Glomerular visceral epithelial cell (primary cell): Measurements from ENCODE around the gene SLC1A7.
"Not testable (repeated sequence)": the region's sequence is repeated elsewhere in the genome, so short reads cannot be mapped to it uniquely, and the experiment has no call there.

Experiments
- DNase-seq: peaks from one replicate; pipeline ENCODE4 v3.0.0-alpha.2; 2016; ENCODE audit errors: extremely low spot score

Gene SLC1A7

DNA sequence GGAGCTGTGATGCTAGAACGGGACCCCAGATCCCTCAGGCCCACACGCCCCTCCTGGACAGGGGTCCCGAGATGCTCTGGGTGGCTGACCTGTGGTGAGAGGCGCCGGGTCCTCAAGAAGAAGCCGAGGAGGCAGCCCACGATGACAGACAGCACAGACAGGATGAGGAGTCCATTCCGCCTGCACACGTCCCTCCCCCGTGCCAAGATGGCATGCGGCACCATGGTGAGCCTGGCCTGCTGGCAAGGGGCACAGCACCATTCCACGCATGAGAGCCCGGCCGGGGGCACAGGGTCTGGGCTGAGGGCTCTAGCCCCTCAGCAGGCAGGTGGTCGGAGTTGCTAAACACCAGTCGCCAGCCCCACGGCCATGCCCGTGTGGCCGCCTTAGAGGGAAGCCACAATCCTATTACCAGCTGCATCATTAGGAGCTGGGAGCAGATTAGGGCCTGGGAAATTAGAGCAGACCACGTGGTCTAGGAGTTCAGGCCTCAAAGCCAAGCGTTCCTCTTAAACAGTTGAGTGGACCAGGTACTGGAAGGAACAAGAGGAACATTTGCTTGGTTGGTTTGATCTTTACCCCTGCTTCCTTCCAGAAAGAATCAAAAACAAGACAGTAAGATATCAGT, at the start of gene SLC1A7:
Gene SLC1A7 (minus strand): TSS at position 413 of the 628 bp plus-strand sequence. CDS start 189 bp downstream, at position 224.
- DNase-seq: no peak

DNA sequence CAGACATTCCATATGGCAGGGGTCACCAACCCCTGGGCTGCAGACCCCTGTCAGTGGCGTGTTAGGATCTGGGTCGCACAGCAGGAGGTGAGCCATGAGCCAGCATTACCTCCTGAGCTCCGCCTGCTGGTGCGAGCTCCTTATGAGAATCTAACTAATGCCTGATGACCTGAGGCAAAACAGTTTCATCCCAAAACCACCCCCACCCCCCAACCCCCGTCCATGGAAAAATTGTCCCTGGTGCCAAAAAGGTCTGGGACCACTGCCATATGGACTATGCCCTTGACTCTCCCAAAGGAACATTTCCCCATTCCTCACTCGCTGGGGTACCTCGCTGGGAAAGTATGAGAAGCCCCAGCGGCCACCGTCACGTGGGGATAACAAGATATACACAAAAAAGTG, 47.8 kb upstream of the SLC1A7 start:
- no peak for DNase-seq

DNA sequence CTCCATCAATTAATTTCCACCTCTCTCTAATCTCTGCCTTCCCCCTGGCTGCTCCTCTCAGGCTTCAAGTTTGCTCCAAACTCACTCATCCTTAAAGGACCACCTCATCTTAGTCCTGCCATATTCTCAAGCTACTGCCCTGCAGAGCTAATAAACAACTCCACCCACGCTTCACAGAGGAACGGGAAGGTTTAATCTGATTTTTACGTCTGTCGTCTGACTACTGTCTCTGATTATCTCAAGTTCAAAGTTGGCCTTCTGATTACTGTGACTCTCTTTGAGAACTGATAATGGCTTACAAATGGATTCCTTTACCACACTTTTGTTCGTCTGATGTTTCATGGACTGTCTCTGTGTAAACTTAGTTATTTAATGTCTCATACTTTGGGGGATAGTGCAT, 46.6 kb upstream of the SLC1A7 start:
- no peak for DNase-seq

DNA sequence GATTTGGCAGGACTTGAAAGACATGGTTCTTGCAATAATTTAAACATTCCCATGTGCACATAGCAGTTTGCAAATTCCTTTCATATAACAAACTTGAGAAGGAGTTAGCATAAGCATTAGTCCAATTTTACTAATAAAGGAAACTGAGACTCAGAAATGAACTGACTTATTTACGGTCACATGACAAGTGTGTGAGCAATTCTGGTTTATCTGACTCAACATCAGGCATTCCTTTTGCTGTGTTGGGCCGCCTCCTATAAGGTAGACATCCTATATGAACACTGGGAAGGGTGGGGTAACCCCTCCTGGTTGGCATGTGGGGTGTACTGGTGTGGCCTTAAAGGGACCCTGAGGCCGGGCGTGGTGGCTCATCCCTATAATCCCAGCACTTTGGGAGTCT, 45.7 kb upstream of the SLC1A7 start:
- no peak for DNase-seq

DNA sequence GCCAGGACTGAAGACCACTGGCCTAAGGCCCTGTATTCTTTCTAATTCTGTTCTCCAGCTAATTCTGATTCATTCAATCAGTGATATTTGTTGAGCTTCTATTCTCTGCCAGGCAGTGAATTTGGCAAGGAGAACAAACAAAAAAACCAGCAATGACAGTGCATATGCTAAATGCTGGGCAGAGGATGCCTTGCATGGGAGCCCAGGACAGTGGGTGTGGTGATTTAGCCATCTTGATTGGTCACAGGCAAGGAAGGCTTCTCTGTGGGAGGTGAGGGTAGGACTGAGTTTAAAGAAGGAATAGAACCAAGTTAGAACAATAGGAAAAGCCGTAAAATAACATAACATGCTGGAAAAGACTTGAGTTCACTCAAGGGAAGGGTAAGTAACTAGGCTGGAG, 45.0 kb upstream of the SLC1A7 start:
- DNase-seq: no peak

DNA sequence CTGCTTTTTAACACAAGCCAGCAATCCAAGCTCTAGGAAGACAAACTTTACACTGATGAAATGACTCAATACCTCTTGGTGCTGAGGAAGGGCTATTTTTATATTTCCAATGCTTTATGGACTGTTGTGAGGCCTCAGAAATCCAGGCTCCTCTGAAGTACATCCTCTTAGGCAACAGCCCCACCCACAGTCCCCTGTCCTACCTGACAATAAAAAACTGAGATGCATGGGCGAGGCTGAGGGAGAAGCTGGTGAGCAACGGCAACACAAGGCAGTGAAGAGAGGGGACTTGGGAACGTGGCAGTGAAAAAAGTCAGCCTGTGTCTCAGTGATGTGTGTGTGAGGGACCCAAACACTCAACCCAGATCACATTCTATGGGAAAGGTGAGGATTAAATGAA, 44.1 kb upstream of the SLC1A7 start:
- DNase-seq: no peak

DNA sequence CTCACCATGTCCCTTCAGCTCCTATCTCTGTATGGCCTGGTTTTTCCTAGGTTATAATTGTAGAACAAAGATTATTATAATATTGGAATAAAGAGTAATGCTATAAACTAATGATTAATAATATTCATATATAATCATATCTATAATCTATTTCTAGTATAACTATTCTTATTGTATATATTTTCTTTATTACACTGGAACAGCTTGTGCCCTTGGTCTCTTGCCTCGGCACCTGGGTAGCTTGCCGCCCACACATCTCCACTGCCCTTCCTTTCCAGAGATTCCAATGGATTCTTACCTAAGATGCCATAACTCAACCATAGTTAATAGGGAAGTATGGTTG, 43.5 kb upstream of the SLC1A7 start:
- not testable (repeated sequence) for DNase-seq

DNA sequence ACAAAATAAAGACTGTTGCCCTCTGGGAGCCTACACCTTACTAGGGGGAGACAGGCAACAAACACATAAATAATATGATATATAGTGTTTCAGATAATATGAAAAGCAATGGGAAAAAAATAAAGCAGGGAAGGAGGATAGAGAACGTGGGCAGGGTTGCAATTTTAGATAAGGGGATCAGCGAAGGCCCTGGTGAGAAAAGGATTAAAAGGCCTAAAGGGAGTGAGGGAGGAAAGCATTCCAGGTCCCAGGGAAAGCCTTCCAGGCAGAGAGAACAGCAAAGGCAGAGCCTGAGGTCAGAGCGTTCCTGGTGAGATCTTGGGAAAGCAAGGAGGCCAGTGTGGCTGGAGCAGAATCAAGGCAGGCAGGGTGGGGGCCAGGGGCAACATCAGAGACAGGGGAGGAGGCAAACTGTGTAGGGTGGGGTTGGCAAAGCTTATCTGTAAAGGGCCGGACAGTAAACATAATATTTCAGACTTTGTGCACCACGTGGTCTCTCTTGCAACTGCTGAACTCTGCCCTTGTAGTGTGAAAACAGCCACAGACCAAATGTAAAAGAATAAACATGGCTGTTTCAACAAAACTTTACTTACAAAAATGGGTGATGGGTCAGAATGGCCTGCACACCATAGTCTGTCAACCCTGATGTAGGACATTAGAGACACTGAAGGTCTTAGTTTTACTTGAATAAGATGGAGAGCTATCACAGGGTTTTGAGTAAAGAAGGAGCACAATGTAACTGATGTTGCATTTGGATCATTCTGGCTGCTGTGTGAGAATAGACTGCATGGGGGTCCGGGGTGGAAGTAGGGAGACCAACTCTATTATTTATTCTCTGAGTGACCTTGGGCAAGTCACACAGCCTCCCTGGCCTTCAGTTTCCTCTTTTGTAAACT, 40.9 kb upstream of the SLC1A7 start:
- no peak for DNase-seq

DNA sequence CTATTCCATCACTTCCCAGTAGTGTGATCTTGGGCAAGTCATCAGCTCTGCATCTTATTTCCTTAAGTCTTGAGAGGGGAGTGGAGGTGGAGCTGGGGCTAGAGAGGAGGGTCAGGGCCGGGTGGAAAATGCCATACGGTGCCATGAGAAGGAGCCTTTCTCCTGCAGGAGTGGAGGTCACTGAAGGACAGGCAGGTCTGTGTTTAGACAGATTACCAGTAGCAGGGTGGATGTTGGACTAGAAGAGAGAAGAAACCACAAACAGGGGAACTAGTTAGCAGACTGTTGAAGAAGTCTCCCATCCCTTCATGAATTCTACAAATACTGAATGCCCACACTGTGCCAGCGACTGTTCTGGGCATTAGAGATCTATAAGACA, 40.3 kb upstream of the SLC1A7 start:
- DNase-seq: no peak

DNA sequence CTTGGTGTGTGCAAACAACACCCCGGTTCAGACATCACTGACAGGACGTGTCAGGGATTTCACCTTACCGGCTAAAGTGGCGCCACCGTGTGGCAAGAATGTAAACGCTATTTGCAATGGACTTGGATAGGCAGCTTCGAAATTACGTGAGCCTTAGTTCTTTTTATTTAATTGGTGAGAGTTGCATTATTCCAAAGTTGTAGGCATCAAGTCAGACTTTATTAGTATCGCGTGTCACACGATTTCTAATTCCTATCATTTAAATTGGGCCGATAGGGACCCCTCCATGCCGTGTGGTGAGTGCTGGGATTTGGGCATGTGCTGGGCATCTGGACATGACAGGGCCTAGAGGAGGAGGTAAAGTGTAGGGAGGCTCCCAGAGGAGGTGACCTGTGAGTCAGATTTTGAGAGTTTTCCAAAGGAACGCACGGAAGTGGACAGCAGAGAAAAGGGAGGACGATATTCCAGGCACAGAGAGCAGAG, 39.7 kb upstream of the SLC1A7 start:
- peak; percentile 79 for DNase-seq

DNA sequence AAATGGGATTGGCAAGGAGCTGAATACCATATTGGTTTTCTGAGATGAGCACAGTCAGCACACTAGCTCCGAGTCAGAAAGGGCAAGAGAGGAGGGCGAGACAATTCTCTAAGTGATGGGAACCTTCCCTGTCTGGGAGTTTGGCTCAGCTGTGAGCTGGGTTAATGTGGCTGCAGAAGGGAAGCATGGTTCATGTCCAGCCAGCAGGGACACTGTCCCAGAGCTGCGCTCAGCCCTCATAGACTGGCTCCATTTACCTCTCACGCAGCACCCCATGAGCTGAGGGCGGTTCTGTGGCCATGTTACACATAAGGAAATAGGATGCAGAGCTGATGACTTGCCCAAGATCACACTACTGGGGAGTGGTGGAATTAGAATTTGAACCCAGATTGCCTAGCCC, 38.5 kb upstream of the SLC1A7 start:
- no peak for DNase-seq

DNA sequence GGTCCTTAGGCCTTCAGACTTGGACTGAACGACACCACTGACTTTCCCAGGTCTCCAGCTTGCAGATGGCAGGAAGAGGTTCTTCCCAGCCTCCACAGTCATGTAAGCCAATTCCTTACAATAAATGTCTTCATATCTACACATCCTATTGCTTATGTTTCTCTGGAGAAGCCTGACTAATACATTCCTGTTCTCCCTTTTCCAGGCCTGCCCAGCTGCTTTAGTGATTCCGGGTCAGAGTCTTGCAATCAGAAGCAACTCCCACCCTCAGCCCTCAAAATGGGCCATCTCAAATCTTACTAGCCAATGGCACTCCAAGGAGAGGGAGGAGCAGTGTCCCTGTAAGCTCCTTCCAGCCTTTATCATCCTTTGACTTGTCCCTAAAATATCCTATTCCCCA, 37.8 kb upstream of the SLC1A7 start:
- no peak for DNase-seq

DNA sequence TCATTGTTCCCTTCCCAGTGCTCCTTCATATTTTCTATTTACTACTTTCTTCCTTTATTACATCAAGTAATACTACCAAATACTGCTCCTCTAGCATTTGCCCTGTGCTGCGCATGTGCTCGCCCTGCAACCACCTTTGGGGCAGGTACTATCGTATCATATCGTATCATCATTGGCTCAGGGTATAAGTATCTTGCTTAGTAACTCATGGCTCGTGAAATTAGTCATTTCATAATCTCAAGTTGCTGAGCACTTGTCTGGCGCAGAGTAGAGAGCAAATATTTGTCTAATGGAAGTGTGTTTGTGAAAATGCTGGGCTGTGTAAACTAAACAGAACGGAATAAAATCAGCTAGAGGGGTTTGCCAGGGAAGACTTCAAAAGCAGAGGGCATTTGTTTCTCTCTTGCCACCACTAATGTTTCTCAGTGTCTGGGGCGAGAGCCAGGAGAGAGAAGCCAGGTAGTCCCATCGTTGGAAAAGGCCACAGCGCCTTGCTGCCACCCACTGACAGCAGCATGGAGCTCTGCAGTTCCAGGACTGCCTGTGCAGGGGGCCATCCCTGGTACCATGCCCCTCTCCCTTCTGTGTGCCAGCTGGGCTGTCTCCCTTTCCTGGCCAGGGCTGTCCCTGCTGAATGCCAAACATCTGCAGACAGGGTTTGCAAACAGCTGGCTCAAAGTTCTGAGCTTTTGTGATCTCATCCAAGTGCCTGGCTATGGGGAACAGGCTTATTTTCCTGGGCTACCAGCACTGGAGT, 34.2 kb upstream of the SLC1A7 start:
- DNase-seq: no peak

DNA sequence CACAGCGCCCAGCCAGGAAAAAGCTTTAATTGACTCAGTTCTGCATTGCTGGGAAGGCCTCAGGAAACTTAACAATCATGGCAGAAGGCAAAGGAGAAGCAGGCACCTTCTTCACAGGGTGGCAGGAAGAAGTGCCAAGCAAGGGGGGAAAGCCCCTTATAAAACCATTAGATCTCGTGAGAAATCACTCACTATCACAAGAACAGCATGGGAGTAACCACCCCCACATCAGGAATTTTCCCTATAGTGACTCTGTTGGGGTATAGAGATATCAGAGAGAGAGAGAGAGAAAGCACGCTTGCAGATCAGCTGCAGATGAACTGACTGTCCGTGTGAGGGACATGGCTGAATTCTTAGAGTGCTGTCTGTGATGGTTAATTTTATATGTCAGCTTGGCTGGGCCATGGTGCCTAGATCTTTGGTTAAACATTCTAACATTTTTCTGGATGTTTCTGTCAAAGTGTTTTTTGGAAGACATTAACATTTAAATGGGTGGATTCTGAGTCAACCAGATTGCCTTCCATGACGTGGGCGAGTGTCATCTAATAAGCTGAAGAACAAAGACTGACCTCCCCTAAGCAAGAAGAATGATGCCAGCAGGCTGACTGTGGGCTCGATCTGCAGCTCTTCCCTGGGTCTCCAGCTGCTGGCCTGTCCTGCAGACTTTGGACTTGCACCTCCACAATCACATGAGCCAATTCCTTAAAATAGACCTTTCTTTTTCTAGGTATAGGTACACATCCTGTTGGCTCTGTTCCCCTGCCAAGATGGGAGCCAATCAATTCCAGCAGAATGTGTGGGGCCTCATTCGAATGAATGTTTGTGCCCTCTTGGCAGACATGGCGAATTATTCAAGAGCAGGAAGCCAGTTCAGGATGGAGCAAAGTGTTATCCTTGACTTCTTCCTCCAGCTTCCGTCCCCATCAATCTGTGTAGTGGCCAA, 32.8 kb upstream of the SLC1A7 start:
- no peak for DNase-seq

DNA sequence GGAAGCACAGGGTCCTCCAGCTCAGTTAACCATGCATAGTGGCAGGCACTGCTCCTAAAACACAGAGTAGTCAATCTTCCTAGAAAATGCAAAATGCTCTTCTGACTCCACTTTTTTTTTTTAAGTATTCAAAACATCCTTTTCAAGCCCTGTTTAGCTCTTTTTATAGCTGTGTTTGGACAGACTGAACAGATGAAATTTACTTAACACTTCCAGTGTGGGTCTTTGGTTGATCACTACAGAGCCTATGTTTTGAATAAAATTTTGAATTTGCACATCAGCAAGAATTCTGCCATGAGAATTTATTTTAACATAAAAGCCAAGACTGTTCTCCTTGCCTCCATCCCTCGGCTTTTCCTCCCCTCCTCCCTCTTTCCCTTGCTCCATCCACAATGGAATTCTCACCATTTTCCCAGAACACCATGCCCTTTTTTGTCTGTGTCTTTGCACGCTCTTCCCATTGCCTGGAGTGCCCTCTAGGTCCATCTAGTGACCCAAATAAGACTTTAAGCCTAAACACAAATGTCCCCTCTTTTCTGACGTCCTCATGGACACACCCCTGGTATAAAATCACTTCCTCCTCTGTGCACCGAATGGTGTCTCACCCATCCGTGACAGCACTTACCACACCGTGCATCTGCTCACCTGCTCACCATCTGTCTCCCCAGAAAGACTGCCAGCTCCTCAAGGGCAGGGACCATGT, 30.1 kb upstream of the SLC1A7 start:
- peak; percentile 38 for DNase-seq

DNA sequence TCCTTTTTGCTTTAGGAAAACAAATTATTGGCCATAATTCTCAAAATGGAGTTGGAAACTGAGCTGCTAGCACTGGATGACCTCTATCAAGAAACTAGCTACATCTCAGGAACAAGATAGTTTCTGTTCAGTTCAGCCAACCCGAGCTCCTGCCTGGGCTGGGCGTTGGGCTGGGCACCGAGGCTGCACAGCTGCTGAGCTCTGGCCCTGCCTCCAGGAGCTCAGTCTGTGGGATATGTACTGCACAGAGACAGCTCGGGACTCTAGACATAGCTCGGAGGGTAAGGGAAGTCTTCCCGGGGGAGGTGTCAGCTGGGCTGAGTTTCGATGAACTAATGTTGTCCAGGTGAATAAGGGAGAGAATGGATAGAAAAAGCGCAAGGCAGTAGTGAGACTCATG, 24.5 kb upstream of the SLC1A7 start:
- DNase-seq: no peak

DNA sequence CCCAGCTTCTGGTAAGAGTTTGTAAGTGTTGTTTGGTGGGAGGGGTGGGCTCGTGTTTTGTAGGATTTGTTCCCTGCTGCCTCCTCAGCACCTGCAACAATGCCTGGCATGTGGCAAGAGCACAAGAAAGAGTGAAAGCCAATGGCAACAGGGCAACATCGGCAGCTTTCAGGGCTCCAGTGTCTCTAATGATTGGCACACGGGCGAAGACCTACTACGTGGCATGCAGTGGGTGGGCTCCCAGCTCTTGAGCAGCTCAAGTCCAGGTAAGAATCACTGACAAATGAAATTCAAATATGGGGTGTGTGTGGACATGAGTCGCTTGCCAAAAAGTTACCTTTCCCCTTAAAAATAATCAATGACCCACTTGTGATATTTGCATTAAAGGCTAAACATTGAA, 23.9 kb upstream of the SLC1A7 start:
- DNase-seq: no peak

DNA sequence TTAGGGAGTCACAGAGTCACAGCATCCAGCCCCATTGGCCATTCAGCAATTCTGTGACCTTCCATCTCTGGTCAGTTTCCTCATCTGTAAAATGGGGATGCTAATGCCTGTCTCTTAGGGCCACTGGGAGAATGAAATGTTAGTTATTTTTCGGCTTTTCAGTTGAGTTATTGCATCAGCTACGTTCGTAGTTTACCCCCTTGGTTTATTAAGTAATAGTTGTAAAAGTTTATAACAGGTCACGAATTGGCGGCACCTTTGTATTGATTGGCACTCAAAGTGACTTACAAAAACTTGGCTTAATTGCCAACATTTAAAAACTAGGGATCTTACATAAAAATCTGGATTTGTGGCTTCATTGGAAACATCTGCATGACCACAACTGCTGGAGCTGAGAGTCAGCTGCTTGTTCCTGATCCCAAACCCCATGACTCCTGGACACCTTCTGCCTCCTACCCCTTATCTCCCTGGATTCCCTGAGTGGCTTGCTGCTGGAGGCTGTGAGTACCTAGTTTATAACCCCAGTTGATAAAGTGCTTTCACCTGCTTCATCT, 23.0 kb upstream of the SLC1A7 start:
- no peak for DNase-seq

DNA sequence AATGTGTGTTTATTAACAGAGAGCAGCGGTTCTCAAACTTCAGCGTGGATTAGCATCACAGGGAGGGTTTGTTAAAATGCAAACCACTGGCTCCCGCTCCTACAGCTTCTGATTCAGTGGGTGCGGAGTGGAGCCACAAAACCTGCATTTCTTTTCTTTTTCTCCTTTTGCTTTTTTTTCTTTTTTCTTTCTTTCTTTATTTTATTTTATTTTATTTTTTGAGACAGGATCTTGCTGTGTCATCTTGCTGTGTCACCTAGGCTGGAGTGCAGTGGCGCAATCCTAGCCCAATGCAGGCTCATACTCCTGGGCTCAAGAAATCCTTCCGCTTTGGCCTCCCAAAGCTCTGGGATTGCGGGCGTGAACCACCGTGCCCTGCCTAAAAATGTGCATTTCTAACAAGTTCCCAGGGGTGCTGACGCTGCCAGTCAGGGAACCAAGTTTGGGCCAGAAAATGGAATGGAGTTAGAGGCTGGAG, 20.9 kb upstream of the SLC1A7 start:
- DNase-seq: no peak

DNA sequence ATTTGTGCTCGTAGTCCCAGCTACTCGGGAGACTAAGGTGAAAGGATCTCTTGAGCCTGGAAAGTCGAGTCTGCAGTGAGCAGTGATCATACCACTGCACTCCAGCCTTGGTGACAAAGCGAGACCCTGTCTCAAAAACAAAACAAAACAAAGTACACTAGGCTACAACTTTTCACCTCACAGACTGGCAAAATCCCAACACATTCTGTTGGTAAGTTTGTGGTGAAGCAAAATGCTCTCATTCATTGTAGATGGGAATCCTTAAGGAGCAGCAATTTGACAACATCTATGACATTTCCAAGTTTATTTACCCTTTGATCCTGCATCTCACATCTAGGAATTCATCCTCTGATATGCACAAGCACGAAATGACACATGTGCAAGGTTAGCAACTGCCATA, 20.2 kb upstream of the SLC1A7 start:
- DNase-seq: no peak
